GM19239 (cell line): ENCODE measurements around the gene MYPOP.
"Not testable (repeated sequence)": the region's sequence is repeated elsewhere in the genome, so short reads cannot be mapped to it uniquely, and the experiment has no call there.

ENCODE experiments used
- DNase-seq: peaks from one replicate; pipeline ENCODE4 v3.0.0; 2011; ENCODE audit warnings: low spot score; ENCODE audit not compliant: insufficient read length
- FAIRE-seq: peaks from 2 replicates; lab custom pipeline; 2011; peaks lifted over from hg19 to GRCh38; lab: Jason Lieb, UNC

Gene MYPOP

DNA sequence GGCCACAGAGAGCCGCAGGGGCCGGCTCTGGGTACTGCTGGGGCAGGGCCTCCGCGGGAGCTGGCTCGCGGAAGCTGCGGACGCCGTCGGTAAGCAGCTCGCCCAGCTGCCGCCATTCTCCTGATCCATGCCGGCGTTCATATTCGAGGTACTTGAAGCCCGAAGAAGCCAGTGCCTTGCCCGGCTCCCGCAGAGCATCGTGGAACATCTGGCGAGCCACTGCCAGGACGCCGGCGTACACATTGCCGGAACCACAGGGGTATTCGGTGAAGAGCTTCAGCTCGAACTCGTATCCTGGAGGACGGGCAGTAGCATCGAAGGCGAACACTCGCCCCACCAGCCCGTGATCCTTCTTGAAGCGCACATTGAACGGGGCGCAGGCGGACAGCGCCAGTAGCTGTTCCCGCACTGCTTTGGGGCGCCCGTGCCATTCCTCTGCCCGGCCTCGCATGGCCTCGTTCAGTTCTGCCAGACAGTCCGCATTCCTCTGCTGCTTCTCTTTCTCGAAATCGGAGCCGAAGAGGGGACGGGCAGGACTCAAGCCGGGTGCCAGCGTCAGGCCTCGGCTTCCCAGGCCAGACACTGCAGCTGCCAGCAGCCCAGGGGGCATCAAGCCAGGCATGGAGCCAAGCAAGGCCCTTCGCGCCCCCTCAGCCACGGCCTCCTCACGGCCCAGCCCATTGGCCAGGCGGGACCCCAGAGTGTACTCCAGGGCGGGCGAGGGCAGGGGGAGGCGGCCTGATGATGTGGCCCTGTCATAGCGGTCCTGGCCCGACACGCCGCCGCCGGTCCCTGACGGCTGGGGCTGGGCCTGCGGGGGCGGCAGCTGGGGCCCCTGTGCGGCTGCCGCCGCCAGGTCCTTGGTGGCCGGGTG lies 17.5 kb downstream of the MYPOP start:
- DNase-seq (no peak), FAIRE-seq (no peak)

DNA sequence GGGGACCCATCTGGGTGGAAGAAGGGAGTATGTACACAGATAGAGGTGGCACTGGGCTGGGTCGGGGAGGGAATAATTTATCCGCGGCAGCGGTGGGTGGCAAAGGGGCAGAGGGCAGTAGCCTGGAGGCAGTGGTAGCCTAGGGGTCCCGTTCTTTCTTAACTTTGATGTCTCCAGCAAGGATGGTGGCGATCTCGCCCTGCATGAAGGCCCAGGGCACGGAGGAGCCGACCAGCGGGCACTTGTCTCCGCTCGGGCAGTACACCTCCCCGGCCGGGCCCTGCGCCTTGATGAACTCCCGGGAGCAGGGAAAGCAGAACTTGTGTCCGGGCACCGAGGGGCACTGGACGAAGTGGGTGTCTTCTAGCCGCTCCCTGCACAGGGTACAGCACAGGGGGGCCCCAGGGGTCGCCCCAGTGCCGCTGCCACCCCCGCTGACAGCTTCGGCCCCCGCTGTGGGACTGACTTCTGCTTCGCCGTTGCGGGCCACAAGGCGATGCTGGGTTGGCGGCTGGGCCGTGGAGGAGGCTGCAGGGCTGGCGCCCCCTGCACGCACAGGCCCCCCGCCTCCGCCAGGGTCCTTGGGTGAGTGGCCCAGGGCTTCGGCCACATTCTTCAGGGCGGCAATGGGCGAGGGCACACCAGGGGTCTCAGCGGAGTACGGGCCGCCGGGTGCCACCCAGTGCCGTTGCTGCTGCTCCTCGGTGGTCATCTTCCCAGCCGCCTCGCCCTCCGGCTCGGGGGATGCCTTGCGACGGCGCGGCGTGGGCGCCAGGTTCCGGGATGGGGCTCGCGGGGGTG lies 18.3 kb downstream of the MYPOP start:
- FAIRE-seq: no peak
- no peak for DNase-seq

DNA sequence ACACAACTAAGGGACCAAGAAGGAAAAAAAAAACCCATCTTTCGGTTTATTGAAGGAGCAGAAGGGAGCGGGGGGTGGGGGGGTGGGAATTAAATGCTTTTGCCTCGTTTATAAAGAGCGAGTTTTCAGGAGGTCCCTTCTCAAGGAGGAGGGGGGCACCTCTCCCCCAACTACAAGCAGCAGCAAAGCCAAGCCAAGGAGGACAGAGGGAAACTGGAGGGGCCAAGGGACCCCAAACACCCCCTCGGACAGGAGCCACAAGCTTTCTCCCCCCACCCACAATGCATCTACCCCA lies 18.9 kb downstream of the MYPOP start:
- no peak for FAIRE-seq

DNA sequence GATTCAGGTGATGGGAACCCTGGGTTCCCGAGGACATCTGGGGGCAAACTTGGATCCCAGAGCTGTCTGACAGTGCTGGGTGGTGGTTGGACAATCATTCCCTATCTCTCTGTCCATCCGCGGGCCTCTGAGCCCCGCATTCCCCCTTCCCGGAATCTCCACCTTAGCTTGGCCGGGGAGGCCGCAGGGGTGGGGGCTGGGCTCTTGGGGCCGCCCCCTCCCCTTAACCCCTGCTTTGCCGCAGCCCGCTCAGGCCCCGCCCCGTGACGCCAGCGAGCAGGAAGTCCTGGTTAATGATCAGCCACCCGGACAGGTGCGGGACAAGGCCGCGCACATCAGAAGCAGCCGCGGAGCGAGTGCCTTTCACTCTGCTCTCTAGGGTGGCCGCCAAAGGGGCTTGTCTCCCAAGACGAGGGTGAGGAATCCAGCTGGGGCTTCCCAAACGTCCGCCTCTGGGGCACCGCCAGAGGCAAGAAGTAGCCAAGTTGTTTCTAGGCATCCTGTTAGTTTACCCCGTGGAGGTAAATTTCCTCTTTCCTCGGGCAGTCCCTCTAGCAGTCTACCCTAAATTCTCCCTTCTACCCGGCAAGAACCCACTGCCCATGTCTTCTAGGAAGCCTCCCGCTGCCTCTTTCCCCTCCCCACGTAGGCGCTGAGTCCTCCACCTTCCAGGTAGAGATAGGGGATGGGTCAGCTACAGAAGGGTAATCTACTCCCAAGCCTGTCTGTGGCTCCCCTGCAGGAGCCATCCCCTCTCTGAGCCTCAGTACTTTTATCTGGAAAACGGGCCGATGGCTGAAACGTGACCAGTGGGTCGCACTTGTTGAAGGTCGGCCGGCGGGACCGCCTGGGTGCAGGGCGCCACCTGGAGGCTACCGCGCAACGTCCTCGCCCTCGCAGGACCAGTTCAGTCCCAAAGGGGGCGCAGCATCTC lies 19.5 kb downstream of the MYPOP start:
- FAIRE-seq (peak; percentile 87), DNase-seq (peak; percentile 83)

More for the DNA sequence above, 18.9 kb downstream of the MYPOP start:
- DNase-seq: no peak

DNA sequence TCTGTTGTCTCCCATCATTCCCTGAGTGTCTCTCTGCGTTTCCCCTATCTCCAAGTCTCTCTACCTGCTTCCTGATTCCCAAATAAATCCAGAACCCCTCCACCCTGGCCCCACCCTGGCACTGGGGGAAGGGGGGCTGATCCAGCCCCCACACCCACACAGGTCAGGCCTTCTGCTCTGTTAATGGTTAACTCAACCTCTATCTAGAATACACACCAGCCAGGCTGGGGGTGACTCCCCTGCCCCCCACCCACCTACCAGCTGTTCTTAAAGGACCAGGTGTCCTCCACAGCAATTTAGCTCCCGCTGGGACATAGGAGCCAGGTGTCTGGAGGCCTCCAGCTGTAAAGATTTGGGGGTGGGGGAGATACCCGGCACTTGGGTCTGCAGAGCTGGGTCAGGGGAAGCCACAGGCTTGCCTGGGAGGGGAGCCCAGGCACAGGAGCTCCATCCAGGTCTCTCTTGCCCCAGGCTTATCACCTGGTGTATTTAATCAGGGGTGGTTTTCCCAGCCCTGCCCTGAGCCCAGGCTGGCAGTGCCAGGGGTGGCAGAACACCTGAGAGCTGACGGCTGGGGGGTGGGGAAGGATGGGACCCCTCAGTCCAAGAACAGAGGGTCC lies 20.4 kb downstream of the MYPOP start:
- FAIRE-seq (peak; percentile 23), DNase-seq (no peak)

DNA sequence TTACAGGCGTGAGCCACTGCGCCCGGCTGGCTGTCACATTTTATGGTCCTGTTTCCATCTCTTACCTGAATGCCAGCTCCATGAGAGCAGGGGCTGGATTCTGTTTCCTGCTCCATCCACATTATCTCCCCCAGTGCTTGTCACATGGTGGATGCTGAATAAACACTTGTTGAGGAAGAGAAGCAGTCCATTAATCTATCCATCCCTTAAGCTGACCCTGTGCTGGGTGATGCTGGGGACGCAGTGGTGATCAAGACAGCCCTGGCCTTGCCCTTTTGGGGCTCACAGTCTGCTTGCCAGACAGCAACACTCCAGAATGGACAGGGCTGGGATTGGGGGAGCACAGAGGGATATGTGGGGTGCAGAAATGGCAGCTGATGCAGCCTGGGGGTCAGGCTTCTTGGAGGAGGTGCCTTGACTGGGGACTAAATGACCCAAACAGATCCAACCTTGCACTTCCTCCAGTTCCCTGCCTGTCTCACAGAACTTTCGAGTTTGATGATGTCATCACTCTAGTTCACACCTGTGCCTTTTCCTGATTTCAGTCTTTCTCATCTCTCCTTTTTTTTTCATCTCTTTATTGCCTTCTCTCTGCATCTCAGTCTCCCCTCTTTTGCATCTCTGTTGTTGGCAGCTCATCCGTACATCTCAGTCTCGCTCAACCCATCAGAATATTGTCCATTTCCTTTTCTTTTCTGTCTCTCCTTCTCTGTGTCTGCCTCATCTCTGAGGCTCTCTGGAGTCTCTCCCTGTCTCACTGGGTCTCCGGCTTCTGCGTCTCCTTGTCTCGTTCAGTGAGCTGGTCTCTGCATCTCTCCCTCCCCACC lies 21.1 kb downstream of the MYPOP start:
- DNase-seq: no peak
- FAIRE-seq: peak; percentile 86

DNA sequence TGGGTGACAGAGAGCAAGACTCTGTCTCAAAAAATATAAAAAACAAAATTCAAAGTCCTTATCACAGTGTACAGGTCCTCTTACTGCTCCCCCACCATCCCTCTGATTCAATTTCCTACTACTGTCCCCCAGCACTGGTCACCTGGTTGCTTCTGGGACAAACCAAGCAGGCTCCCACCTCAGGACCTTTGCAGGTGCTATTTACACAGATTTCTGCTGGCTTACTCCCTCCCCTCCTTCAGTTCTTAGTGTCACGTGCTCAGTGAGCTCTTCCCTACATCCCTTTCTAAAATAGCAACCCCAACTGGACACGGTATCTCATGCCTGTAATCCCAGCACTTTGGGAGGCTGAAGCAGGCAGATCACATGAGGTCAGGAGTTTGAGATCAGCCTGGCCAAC lies 22.4 kb downstream of the MYPOP start:
- FAIRE-seq (no peak), DNase-seq (no peak)

DNA sequence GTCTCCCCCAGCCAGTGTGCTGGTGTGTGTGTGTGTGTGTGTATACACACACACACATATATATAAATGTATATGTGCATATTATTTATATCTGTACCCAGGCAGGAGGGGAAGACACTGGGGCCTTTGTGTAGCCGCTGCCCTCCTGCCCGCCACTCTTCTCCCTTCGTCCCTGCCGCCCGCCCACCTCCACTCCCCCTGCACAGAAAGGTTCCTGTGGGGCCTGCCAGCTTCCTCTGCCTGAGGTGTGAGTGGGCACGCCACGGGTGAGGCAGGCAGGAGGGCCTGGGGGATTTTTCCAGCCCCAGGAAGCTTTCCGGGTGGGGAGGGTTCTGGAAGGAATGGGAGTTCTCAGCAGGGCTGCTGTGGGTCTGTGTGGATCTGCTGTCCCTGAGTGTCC lies 23.4 kb downstream of the MYPOP start:
- no peak for FAIRE-seq

DNA sequence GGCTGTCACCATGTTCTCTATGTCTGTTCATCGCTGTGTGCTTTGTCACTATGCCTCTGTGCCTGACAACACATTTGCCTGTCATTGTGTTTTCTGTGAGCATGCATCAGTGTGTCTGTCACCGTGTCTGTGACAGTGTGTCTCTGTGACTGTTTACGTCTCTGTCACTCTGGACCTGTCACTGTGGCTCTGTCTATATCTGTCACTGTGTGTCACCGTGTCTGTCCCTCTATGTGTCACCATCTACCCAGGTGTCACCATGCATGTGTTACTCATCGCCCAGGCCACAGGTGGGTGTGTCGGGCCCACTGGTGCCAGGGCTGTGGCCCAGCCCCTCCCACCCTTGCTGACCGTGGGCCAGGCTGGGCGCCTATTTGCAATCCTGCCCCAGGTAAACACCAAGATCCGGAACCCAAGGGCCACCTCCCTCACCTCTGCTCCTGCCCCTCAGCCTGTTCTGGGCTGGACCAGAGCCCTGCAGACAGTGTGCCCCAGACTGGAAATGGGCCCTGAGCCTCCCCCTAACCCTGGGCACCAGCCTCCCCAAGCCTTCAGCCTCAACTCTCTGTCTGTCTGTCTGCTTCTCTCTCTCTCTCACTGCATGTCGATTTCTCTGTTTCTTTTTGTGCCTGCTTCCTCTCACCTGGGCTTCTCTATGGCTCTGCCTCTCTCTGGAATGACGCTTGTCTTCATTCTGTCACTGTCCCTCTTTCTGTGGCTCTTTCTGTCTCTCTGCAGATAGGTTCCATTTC lies 24.2 kb downstream of the MYPOP start:
- DNase-seq (no peak), FAIRE-seq (no peak)

More for the DNA sequence above, 23.4 kb downstream of the MYPOP start:
- no peak for DNase-seq

DNA sequence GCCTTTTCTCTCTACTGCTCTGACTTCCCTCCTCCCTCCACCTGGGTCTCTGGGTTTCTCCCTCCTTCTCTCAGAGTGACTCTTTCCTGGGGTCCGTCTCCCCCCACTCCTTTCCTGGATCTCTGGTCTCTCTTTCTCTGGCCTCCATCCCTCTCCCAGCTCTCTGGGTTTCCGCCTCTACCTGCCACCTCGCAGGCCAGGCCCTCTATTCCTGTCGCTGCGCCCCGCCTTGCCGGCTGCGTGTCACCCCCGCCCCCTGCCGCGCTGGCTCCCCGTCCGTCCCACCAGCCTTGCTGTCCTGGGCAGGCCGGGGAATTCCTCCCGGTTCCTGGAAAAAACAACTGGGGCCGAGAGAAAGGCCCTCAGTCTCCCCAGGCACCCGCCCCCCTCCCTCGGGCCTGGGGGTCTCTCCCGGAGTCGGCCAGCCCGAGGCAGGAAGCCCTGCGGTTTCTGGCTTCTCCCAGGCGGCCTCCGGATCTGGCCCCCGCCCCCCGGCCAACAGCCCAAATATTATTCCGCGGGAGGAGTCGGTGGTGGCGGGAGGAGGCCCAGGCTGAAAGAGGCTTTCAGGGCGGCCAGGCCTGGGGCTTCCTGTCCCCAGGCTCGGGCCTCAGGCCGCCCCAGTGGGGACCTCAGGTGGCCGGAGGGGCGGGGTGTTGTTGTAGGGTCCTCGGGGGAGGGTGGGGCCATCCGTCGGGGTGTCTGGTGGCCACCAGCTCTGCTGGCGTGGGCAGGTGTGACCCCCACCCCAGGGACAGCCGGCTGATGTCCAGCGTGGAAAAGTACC lies 25.8 kb downstream of the MYPOP start:
- DNase-seq (peak; percentile 56), FAIRE-seq (peak; percentile 8)

DNA sequence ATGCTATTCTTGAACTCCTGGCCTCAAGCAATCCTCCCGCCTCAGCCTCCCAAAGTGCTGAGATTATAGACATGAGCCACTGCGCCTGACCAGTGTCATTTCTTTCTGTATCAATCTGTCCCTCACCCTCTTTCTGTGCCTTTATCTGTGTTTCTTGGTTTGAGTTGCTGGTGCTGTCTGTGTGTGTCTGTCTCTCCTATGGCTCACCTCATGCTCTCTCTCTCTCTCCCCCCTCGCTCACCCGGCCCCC lies 26.3 kb downstream of the MYPOP start:
- no peak for DNase-seq
- no peak for FAIRE-seq

DNA sequence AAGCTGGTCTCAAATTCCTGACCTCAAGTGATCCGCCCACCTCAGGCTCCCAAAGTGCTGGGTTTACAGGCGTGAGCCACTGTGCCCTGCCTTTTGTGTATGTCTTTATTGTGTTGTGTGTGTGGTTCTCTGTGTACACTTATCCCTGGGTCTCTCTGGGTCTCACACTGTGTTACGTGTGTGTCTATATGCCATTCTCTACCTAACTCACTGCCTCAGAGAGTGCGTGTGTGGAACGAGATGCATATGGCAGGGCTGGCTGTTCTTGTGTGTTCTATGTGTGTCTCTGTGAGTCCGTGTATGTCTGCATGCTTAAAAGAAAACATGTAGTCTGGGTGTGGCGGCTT lies 27.8 kb downstream of the MYPOP start:
- DNase-seq (no peak), FAIRE-seq (no peak)

DNA sequence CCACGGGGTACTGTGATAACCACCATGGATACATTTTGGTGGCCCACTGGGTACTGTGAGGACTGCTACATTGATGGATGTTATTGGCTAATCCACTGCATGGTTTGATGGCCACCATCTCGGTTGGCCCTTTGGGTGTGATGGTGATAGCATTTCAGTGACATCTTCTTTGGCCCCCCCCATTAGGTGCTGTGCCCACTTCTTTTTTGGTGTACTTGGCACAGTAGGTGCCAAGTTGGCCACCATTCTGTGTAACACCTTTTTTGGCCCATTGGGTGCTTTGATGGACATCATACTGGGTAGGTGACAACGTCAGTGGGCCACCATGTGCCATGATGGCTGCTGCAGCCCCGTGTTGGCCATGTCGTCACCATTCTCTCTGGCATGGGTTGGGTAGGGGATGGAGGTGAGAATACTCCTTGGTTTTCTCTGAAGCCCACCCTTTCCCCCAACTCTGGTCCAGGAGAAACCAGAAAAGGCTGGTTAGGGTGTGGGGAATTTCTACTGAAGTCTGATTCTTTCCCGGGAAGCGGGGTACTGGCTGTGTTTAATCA lies 29.1 kb downstream of the MYPOP start:
- FAIRE-seq (no peak), DNase-seq (no peak)

DNA sequence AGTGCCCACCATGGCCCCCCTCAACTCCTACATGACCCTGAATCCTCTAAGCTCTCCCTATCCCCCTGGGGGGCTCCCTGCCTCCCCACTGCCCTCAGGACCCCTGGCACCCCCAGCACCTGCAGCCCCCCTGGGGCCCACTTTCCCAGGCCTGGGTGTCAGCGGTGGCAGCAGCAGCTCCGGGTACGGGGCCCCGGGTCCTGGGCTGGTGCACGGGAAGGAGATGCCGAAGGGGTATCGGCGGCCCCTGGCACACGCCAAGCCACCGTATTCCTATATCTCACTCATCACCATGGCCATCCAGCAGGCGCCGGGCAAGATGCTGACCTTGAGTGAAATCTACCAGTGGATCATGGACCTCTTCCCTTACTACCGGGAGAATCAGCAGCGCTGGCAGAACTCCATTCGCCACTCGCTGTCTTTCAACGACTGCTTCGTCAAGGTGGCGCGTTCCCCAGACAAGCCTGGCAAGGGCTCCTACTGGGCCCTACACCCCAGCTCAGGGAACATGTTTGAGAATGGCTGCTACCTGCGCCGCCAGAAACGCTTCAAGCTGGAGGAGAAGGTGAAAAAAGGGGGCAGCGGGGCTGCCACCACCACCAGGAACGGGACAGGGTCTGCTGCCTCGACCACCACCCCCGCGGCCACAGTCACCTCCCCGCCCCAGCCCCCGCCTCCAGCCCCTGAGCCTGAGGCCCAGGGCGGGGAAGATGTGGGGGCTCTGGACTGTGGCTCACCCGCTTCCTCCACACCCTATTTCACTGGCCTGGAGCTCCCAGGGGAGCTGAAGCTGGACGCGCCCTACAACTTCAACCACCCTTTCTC lies 30.1 kb downstream of the MYPOP start:
- FAIRE-seq: no peak

DNA sequence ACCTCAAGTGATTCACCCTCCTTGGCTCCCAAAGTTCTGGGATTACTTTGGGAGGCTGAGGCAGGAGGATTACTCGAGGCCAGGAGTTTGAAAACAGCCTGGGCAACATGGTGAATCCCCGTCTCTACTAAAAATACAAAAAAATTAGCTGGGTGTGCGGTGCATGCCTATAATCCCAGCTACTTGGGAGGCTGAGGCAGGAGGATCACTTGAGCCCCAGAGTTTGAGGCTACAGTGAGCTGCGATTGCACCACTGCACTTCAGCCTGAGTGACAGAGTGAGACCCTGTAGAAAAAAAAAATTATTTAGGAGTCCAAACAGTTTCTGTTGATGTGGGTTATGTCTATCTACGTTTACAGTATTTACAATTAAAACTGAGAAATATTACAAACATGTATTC lies 31.6 kb downstream of the MYPOP start:
- FAIRE-seq (no peak), DNase-seq (no peak)

More for the DNA sequence above, 30.1 kb downstream of the MYPOP start:
- DNase-seq: no peak

DNA sequence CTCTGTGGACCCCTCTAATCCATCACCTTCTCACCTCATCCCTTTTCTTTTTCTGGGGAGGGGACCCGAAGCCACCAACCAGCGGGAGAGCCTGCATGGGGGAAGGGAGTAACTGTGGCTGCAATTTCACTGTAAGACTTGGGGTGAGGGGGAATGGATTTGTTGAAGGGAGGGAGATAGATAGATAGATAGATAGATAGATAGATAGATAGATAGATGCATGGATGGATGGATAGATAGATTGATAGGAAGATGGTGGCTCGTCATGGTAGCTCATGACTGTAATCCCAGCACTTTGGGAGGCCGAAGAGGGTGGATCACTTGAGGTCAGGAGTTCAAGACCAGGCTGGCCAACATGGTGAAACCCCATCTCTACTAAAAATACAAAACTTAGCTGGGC lies 35.2 kb downstream of the MYPOP start:
- DNase-seq, FAIRE-seq: not testable (repeated sequence)
